K562 (cell line): ENCODE results near the gene SLC32A1. TPM values are rescaled to one million over a fixed set of nuclear protein-coding genes. Genes with fewer than 3 reads are reported as not detected.

Source experiments
- HDAC8 ChIP-seq: fragments of 450-650 bp; IDR thresholded peaks from 2 replicates; pipeline ENCODE4 v1.6.1; 2016; ENCODE audit warnings: mild to moderate bottlenecking, missing genetic modification characterization, moderate library complexity, missing compliant biosample characterization
- NUFIP1 ChIP-seq: fragments of 450-650 bp; IDR thresholded peaks from 2 replicates; pipeline ENCODE4 v1.6.1; 2018; ENCODE audit not compliant: partially characterized antibody
- TARDBP ChIP-seq: fragments of 450-650 bp; IDR thresholded peaks from 2 replicates; pipeline ENCODE4 v1.6.1; 2016
- polyA plus RNA-seq, 8 experiments: library from polyadenylated mRNA; depleted of rRNA in 4 of 8; stranded (reverse) in 5 of 8; unstranded in 3 of 8; fragments of >200 nt; fragmentation: Nextera tagmentation in 2 of 8; fragmentation: Illumina TruSeq in 1 of 8; extraction: Ambion mirVana in 2 of 8; extraction: Trizol in 1 of 8; gene quantifications; 2 replicates each; pipeline versions ENCODE4 v1.2.1 to v1.2.3, GENCODE V29; 2011 to 2014; ENCODE audit warnings: inconsistent platforms in 1 of 8, missing spikeins in 1 of 8
- total RNA-seq, 7 experiments: library from RNA; depleted of rRNA in 6 of 7; stranded (reverse); fragments of >200 nt in 6 of 7; fragmentation: Illumina TruSeq in 2 of 7; extraction: Trizol in 2 of 7; gene quantifications; 2 replicates each; pipeline versions ENCODE4 v1.2.1 to v1.2.3, GENCODE V29; 2011 to 2021; ENCODE audit warnings: low replicate concordance in 1 of 7
- TF ChIP-seq, protein P1 (sequence below): sonication (generic); formaldehyde crosslinking; IDR thresholded peaks from 2 replicates; pipeline ENCODE4 v1.8.0; 2023; ENCODE audit warnings: mild to moderate bottlenecking, missing genetic modification reagents
- TF ChIP-seq, protein P2 (sequence below): fragments of 250-450 bp; sonication (Bioruptor Pico); IDR thresholded peaks from 2 replicates; pipeline ENCODE4 v1.4.0; 2020
- TF ChIP-seq, protein P3 (sequence below), 2 experiments: fragments of 250-450 bp in 1 of 2; fragments of 450-650 bp in 1 of 2; sonication (Bioruptor Pico) in 1 of 2; IDR thresholded peaks; 2 replicates each; pipeline versions ENCODE4 v1.6.1 to v1.8.0; 2016 to 2021; ENCODE audit warnings: mild to moderate bottlenecking in 2 of 2, moderate library complexity in 2 of 2, missing compliant biosample characterization in 1 of 2, missing genetic modification characterization in 1 of 2
- TF ChIP-seq, protein P4 (sequence below): fragments of 450-650 bp; formaldehyde crosslinking; IDR thresholded peaks from 2 replicates; pipeline ENCODE4 v1.4.0; 2020; ENCODE audit warnings: mild to moderate bottlenecking, moderate library complexity
- TF ChIP-seq, protein P5 (sequence below): fragments of 250-450 bp; sonication (Bioruptor Pico); IDR thresholded peaks from 2 replicates; pipeline ENCODE4 v1.8.0; 2021; ENCODE audit warnings: moderate library complexity, mild to moderate bottlenecking, inconsistent platforms

Gene SLC32A1
- total and polyA plus RNA-seq, 9 of the 15 experiments (the other 6 are each of a cell fraction or from before 2014, with no cell fraction given): not detected

DNA sequence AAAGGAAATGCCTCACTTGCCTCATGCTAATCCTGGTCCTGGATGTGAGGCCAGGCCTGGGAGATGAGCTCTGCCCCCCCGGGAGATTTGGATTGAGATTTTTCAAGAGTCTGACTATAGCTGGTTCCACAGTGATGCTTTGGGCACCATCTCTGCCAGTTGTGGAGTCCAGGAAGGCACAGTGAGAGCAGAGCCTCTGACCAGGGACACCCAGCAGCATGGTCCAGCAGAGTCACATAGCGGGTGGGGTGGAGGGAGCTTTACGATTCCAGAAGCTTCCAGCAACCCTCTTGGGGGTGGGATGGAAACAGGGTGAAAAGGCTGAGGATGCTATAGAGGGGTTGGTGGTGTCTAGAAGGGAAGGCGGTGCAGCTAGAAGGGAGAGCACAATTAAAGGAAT, 8.7 kb downstream of the SLC32A1 start (continued):
- TF ChIP-seq, protein P1, sequence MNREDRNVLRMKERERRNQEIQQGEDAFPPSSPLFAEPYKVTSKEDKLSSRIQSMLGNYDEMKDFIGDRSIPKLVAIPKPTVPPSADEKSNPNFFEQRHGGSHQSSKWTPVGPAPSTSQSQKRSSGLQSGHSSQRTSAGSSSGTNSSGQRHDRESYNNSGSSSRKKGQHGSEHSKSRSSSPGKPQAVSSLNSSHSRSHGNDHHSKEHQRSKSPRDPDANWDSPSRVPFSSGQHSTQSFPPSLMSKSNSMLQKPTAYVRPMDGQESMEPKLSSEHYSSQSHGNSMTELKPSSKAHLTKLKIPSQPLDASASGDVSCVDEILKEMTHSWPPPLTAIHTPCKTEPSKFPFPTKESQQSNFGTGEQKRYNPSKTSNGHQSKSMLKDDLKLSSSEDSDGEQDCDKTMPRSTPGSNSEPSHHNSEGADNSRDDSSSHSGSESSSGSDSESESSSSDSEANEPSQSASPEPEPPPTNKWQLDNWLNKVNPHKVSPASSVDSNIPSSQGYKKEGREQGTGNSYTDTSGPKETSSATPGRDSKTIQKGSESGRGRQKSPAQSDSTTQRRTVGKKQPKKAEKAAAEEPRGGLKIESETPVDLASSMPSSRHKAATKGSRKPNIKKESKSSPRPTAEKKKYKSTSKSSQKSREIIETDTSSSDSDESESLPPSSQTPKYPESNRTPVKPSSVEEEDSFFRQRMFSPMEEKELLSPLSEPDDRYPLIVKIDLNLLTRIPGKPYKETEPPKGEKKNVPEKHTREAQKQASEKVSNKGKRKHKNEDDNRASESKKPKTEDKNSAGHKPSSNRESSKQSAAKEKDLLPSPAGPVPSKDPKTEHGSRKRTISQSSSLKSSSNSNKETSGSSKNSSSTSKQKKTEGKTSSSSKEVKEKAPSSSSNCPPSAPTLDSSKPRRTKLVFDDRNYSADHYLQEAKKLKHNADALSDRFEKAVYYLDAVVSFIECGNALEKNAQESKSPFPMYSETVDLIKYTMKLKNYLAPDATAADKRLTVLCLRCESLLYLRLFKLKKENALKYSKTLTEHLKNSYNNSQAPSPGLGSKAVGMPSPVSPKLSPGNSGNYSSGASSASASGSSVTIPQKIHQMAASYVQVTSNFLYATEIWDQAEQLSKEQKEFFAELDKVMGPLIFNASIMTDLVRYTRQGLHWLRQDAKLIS (CRISPR knock-in tag): no peak
- no peak for TF ChIP-seq HDAC8 (tag)
- no peak for TF ChIP-seq TARDBP
- TF ChIP-seq, protein P2, sequence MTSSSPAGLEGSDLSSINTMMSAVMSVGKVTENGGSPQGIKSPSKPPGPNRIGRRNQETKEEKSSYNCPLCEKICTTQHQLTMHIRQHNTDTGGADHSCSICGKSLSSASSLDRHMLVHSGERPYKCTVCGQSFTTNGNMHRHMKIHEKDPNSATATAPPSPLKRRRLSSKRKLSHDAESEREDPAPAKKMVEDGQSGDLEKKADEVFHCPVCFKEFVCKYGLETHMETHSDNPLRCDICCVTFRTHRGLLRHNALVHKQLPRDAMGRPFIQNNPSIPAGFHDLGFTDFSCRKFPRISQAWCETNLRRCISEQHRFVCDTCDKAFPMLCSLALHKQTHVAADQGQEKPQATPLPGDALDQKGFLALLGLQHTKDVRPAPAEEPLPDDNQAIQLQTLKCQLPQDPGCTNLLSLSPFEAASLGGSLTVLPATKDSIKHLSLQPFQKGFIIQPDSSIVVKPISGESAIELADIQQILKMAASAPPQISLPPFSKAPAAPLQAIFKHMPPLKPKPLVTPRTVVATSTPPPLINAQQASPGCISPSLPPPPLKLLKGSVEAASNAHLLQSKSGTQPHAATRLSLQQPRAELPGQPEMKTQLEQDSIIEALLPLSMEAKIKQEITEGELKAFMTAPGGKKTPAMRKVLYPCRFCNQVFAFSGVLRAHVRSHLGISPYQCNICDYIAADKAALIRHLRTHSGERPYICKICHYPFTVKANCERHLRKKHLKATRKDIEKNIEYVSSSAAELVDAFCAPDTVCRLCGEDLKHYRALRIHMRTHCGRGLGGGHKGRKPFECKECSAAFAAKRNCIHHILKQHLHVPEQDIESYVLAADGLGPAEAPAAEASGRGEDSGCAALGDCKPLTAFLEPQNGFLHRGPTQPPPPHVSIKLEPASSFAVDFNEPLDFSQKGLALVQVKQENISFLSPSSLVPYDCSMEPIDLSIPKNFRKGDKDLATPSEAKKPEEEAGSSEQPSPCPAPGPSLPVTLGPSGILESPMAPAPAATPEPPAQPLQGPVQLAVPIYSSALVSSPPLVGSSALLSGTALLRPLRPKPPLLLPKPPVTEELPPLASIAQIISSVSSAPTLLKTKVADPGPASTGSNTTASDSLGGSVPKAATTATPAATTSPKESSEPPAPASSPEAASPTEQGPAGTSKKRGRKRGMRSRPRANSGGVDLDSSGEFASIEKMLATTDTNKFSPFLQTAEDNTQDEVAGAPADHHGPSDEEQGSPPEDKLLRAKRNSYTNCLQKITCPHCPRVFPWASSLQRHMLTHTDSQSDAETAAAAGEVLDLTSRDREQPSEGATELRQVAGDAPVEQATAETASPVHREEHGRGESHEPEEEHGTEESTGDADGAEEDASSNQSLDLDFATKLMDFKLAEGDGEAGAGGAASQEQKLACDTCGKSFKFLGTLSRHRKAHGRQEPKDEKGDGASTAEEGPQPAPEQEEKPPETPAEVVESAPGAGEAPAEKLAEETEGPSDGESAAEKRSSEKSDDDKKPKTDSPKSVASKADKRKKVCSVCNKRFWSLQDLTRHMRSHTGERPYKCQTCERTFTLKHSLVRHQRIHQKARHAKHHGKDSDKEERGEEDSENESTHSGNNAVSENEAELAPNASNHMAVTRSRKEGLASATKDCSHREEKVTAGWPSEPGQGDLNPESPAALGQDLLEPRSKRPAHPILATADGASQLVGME (CRISPR knock-in tag): no peak
- TF ChIP-seq, protein P3, sequence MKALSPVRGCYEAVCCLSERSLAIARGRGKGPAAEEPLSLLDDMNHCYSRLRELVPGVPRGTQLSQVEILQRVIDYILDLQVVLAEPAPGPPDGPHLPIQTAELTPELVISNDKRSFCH (CRISPR knock-in tag; IDR thresholded peaks at IDR 0.05): no peak
- TF ChIP-seq, protein P3 (tag; IDR thresholded peaks at IDR 0.05): no peak
- TF ChIP-seq, protein P4, sequence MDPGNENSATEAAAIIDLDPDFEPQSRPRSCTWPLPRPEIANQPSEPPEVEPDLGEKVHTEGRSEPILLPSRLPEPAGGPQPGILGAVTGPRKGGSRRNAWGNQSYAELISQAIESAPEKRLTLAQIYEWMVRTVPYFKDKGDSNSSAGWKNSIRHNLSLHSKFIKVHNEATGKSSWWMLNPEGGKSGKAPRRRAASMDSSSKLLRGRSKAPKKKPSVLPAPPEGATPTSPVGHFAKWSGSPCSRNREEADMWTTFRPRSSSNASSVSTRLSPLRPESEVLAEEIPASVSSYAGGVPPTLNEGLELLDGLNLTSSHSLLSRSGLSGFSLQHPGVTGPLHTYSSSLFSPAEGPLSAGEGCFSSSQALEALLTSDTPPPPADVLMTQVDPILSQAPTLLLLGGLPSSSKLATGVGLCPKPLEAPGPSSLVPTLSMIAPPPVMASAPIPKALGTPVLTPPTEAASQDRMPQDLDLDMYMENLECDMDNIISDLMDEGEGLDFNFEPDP (CRISPR knock-in tag): no peak
- TF ChIP-seq, protein P5, sequence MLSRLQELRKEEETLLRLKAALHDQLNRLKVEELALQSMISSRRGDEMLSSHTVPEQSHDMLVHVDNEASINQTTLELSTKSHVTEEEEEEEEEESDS: no peak
- no peak for TF ChIP-seq NUFIP1
